DMS 273 treated with DMSO at 0.1 percent for 48 hours (cell line): Measurements from ENCODE around the gene NR1H2.

Experiments used
- DNase-seq: peaks from one replicate; lab custom pipeline; 2025; lab: John Stamatoyannopoulos, UW

The NR1H2 gene

GRCh38 chr19:50423279-50424113 lies 47.2 kb downstream of the NR1H2 start:
- no peak for DNase-seq

- no peak for DNase-seq
Observed at GRCh38 chr19:50425581-50425980, 49.3 kb downstream of the NR1H2 start.

- no peak for DNase-seq
Observed at GRCh38 chr19:50427318-50427925, 51.2 kb downstream of the NR1H2 start.

- no peak for DNase-seq
Observed at GRCh38 chr19:50427997-50428425, 51.8 kb downstream of the NR1H2 start.

- no peak for DNase-seq
Observed at GRCh38 chr19:50428772-50429463, 52.7 kb downstream of the NR1H2 start.

GRCh38 chr19:50430888-50431342 lies 54.7 kb downstream of the NR1H2 start:
- no peak for DNase-seq

GRCh38 chr19:50431343-50432220 lies 55.3 kb downstream of the NR1H2 start:
- no peak for DNase-seq

- DNase-seq = no peak
Observed at GRCh38 chr19:50432221-50433028, 56.2 kb downstream of the NR1H2 start, which contains the start of gene MYBPC2. MYBPC2 (plus strand) TSS chr19:50432892; CDS start chr19:50432954, 62 bp downstream.
